Osteoblast (primary cell): ENCODE data around the gene C22orf31. TPM values are rescaled to one million over a fixed set of nuclear protein-coding genes. Genes with fewer than 3 reads are reported as not detected.

Experiments
- DNase-seq: peaks from one replicate; pipeline ENCODE4 v3.0.0; 2011; ENCODE audit warnings: low spot score, mixed read lengths; ENCODE audit not compliant: insufficient read length; ENCODE audit errors: missing footprints
- H2AFZ ChIP-seq: 2 replicates; pipeline ENCODE4 v1.6.0; 2011; ENCODE audit warnings: mild to moderate bottlenecking, low read length
- H3K27ac ChIP-seq: 2 replicates; pipeline ENCODE4 v1.5.1; 2011; ENCODE audit warnings: mild to moderate bottlenecking, low read depth, low read length, moderate library complexity
- H3K27me3 ChIP-seq: 2 replicates; pipeline ENCODE4 v1.6.0; 2012; ENCODE audit warnings: mild to moderate bottlenecking, control low read depth, inconsistent platforms, low read length, moderate library complexity; ENCODE audit not compliant: insufficient read depth
- H3K36me3 ChIP-seq: 2 replicates; pipeline ENCODE4 v1.5.1; 2011; ENCODE audit warnings: mild to moderate bottlenecking, low read length, control low read depth, moderate library complexity; ENCODE audit not compliant: insufficient read depth
- H3K4me1 ChIP-seq: 2 replicates; pipeline ENCODE4 v1.5.1; 2011; ENCODE audit warnings: mild to moderate bottlenecking, low read length, control low read depth, moderate library complexity; ENCODE audit not compliant: insufficient read depth
- H3K4me2 ChIP-seq: 2 replicates; pipeline ENCODE4 v1.6.0; 2011; ENCODE audit warnings: mild to moderate bottlenecking, low read length; ENCODE audit not compliant: insufficient read depth
- H3K4me3 ChIP-seq: fragments of 200-600 bp; sonication (generic); 3 replicates; pipeline ENCODE4 v1.5.1; 2012; ENCODE audit warnings: mild to moderate bottlenecking, low read length, inconsistent platforms; ENCODE audit not compliant: insufficient read depth
- H3K79me2 ChIP-seq: 2 replicates; pipeline ENCODE4 v1.6.0; 2012; ENCODE audit warnings: mild to moderate bottlenecking, low read length, control low read depth, inconsistent platforms; ENCODE audit not compliant: insufficient read depth
- H3K9me3 ChIP-seq: 2 replicates; pipeline ENCODE4 v1.5.1; 2011; ENCODE audit warnings: low read depth, low read length, control low read depth
- H4K20me1 ChIP-seq: 2 replicates; pipeline ENCODE4 v1.6.0; 2012; ENCODE audit warnings: mild to moderate bottlenecking, low read length, control low read depth; ENCODE audit not compliant: insufficient read depth
- CTCF ChIP-seq: IDR thresholded peaks from 2 replicates; pipeline ENCODE4 v1.5.1; 2011; ENCODE audit warnings: mild to moderate bottlenecking, low read depth, low read length, moderate library complexity; ENCODE audit errors: extremely low read depth
- total RNA-seq: library from RNA; depleted of rRNA; stranded (reverse); fragments of >200 nt; gene quantifications from 2 replicates; pipeline ENCODE4 v1.2.3, GENCODE V29; 2012

The C22orf31 gene
- total RNA-seq, 1 donor, result not detected

- peaks cover 8% of the 10 kb centered on the region for H3K4me1 ChIP-seq
- TF ChIP-seq CTCF, result no peak
- no peak for DNase-seq
- H3K4me2 ChIP-seq, result no peak overlapping the region
- no peaks in the 10 kb centered on the region for H3K79me2 ChIP-seq
- H3K9me3 ChIP-seq, result no peaks in the 10 kb centered on the region
- H4K20me1 ChIP-seq, result no peaks in the 10 kb centered on the region
- H3K4me3 ChIP-seq, result no peak overlapping the region
- no peak overlapping the region for H3K27ac ChIP-seq
- H3K36me3 ChIP-seq, result no peaks in the 10 kb centered on the region
- H3K27me3 ChIP-seq, result no peaks in the 10 kb centered on the region
- no peak overlapping the region for H2AFZ ChIP-seq
Observed at GRCh38 chr22:29082826-29083545, 21.4 kb upstream of the C22orf31 start.

GRCh38 chr22:29081517-29082236 is 20.0 kb upstream of the C22orf31 start:
- Histone ChIP-seq H3K27me3 (no peaks in the 10 kb centered on the region), H3K4me2 (no peak overlapping the region), H3K36me3 (no peaks in the 10 kb centered on the region), H3K9me3 (no peaks in the 10 kb centered on the region), H3K4me1 (peaks cover 8% of the 10 kb centered on the region), H4K20me1 (no peaks in the 10 kb centered on the region), H3K79me2 (no peaks in the 10 kb centered on the region), H3K4me3 (no peak overlapping the region), H2AFZ (no peak overlapping the region), H3K27ac (no peak overlapping the region)
- no peak for DNase-seq
- no peak for TF ChIP-seq CTCF

GRCh38 chr22:29080106-29080975 is 18.7 kb upstream of the C22orf31 start:
- H3K4me3 ChIP-seq, result no peak overlapping the region
- peaks cover 8% of the 10 kb centered on the region for H3K4me1 ChIP-seq
- no peak overlapping the region for H2AFZ ChIP-seq
- H3K79me2 ChIP-seq, result no peaks in the 10 kb centered on the region
- TF ChIP-seq CTCF, result no peak
- no peak for DNase-seq
- no peak overlapping the region for H3K27ac ChIP-seq
- H3K36me3 ChIP-seq, result no peaks in the 10 kb centered on the region
- H3K27me3 ChIP-seq, result no peaks in the 10 kb centered on the region
- no peaks in the 10 kb centered on the region for H4K20me1 ChIP-seq
- no peaks in the 10 kb centered on the region for H3K9me3 ChIP-seq
- H3K4me2 ChIP-seq, result no peak overlapping the region
